Measurements from ENCODE around the gene DOK4. TPM values are rescaled to one million over a fixed set of nuclear protein-coding genes. Genes with fewer than 3 reads are reported as not detected.

DOK4 gene
- polyA plus RNA-seq, 4 donors, result 23.8 to 37.8 (median 28.2) TPM

DNA sequence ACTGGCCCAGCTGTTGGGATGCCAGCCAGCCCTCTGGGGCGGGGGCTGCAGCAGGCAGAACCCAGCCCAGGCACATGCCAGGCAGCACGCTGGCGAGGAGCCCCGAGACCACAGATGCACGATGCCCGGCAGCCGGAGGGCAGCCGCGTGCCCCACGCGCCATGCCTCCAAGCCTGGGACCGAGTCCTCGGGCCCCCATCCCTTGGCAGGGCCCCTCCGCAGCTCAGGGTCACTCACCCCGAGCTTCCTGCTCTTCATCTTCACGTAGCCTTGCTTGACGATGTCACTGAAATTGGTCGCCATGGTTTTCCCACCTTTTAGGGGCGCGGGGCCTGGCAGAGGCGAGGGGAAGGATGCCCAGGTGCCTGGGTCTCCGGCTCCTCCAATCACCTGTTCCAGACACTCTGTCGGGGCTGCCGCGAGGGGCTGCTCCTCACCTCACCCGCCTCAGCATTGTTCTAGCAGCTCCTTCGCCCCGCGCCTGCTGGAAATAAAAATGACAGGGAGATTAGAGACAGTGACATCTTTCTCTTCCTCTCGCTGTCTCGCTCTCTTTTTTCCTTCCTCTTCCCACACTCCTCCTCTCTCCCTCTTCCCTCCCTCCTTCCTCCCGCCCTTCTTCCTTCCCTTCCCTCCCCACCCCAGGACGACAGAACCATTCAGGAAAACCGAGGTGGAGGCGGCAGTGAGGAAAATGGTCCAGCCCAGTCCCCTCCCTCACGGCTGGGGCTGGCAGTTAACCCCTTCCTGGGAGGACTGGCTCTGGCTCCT, 6.9 kb downstream of the DOK4 start:
- no peak for DNase-seq (ENCODE audit: low read depth in 4 of 4, low spot score in 3 of 4)

DNA sequence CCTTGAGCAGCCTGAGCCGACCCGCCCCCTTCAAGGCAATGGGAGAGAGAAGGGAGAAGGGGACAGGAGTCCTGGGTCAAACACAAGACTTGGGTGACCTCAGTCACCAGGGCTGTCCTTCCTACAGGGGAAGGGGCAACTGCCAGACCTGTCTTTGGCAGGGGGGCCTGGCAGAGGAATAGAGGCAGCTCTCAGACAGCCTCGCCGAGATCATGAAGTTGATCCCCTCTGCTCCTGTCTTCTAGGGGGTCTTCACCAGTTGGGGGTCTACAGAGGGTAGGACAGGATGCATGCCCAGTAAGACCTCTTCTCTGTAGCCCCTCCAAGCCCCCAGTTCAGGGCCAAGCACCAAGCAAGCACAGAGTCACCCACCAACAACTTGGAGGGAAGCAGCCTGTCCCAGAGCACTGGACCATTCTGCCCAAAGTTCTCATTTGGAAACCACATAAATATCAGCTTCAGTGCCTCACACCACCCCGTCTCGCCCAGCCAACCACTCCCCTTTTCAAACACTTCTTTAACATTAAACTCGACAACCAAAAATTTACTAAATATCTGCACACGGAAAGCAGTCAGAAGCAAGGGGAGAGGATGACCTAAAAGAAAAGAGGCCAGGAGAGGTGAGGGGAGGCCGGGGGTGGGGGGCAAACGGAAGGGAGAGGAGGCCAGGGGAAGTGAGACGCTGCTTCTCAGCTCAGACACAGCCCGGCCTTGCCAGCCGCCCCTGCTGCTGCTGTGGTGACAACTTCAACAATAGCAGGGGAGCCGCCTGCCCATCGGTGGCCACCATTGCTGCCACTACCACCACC, 7.7 kb downstream of the DOK4 start:
- no peak for DNase-seq (ENCODE audit: low read depth in 4 of 4, low spot score in 3 of 4)

DNA sequence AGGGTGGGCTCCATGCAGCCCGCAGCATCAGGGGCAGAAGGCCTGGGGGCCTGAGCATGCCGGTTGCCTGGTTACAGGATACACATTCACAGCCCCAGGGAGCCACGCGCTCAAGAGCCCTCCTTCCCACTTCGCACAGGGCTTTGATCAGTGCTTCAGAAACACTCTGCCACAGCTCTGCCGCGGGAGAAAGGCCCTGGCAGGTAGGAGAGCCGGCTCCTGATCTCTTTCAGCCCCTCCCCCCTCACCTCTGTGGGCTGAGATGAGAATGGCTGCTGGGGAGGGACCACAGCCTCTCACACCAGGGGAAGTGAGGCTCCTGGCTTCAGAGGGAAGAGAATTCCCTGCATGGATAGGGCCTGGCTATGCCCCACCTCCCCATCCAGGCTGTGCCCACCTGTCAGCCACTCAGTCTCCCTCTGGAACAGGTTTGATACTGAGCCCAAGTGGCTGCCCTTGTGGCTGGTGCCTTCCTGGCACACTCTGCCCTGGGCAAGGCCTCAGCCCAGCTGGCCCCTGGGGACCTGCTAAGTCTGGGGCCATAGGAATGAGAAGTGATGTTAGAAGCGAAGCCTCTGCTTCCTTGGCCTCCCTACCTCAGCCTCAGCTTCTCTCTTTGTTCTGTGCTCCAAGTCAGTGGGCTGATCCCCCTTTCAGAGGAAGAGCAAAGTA, 8.6 kb downstream of the DOK4 start:
- no peak for DNase-seq (ENCODE audit: low read depth in 4 of 4, low spot score in 3 of 4)

DNA sequence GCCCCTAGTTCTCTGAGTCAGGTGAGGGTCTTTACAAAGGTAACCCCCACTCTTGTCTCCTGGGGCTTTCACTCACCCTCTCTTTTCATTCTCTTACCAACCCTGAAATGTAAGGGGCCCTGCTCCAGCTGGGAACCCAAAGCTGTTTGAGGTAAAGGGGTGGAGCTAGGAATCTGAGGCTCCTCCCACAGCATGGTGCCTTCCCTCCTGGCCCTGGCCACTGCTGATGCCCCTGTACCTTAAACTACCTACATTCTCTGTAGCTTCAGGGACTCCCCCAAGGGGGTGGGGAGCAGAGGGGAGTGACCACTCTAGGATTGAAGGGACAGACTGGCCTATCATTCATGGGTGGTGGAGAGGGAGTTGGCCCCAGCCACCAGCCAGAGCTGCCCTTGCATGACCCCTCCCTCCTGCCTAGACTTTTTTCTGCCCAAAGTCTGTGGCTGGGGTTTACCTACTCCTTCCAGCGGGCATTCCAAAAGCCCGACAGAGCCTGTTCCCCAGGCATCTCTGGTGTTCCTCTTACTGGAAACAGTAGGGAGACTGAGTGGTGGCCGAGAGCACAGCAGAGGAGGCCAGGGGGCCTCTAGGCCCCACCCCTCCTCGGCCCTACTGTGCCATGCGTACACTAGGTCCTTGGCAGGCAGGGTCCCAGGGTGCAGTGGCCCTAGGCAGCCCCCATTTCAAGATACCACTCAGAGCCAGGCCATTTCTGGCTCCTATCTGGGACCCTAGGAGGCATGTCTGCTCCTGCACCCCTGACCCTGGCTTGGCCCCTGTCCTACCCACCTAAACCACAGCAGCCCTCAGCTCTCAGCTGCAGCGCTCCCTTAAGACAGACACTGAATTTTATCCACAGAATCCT, 9.5 kb downstream of the DOK4 start:
- DNase-seq (ENCODE audit: low read depth in 4 of 4, low spot score in 3 of 4), result no peak

DNA sequence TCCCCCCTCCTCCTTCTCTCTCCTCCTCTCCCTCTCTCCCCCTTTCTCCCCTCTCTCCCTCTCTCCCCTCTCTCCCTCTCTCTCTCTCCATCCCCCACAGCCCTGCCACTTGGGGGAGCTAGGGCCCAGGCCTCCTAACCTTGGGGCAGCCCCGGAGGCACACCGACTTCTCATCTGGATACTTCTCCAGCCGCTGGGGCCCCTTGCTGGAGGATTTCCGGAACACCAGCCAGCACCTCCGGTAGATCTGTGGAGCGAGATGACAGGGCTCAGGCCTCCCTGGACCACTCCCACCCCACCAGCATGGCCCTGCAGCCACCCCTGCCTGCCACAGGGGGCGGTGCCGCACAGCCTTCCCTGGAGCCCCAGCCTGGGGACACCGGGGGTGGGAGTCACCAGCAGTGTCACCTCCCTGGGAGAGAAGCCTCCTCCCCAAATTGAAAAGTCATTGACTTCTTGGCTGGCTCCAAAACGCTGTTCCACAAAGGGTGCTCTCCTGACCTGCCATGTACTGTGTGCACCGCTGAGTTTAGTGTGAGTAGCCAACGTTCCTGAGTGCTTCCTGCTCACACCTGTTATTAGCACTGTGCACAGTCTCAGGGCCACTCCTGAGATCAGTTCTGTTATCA, 10.5 kb downstream of the DOK4 start:
- DNase-seq (ENCODE audit: low read depth in 4 of 4, low spot score in 3 of 4), result peak in 1 of 4 donors; percentile 44

DNA sequence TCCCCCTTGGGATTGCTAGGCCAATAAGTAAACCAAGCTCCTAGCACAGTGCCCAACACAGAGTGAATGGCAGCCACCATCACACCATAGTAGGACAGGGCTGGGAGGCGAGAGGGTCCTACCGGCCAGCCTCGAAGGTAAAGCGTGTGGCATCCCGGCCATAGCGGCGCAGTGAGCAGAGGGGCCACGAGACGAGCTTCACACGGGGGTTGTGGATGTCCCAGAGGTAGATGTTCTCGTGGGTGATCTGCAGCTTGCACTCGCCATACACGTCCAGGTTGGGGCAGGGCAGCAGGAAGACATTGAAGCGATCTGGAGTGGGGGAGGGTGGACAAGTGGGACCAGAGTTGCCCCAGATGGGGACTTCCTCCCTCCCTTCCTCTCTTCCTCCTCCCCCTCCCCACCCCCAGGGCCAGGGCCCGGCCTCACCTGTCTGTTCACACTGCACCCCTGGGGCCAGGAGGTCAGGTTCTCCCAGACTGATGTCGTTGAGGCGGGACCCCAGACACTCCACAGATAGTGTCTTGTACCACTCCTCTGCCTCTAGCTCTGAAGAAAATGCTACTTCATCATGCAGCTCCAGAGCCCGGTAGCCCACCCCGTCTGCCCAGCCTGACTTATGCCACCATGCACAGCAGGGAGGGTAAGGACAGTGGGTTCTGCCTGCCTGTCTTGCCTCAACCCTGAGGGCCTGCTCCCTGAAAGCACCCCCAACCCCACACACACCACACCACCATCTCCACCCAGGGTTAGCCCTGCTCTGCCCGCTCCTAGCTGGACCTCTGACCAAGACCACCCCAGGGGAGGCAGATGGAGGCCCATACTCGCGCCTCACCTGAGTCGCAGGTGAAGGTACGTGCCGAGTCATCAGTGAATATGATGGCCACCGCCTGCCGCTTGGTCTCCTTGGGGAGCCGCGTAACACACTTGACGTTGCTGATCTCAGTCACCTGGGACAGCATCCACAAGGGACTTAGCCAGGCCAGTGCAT, 11.3 kb downstream of the DOK4 start:
- no peak for DNase-seq (ENCODE audit: low read depth in 4 of 4, low spot score in 3 of 4)

DNA sequence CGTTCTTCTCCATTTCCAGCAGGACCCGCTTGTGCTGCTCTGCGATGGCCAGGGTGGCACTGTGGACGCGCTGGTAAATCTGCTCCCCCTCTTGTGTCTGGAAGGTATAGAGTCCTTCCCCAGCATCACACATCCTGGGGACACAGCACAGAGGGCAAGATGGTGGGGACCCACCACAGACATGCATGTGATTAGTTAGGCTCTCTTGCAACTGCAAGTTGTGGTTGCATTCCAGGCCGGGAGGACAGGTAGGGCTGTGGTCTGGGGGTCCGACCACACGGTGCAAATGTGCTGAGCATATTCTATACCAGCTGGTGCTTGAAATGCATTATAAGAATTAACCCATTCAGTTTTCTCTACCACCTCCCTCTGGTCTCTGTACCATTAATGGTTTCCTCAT, 12.4 kb downstream of the DOK4 start:
- no peak for DNase-seq (ENCODE audit: low read depth in 4 of 4, low spot score in 3 of 4)

DNA sequence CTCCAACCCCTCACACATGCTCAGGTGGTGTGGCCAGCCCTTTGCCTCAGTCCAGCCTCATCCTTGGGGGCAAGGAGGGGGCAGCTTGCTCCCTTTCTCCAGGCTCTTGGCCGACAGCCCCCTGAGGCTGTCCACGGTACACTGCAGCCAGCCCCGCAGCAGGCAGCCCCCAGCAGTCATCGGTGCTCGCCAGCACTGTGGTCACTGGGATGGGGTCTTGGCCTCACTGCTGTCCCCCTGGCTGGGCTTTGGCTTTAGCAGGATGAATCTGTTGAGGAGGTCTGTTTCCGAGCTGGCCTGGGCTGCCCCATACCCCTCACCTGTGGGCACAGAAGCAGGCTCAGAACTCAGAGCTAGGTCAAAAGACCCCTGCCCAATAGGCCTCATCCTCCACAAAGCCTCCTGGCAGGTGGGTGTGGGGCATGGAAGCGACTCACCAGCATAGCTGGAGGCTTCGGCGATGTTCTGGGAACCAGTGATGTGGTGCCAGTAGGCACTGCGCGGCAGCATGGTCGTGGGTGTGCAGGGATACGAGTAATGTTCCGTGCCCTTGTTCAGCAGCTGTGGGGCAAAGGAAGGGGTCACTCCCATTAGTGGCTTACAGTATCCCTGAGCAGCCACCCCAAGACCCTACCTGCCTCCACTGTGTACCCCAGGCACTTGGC, 13.0 kb downstream of the DOK4 start:
- DNase-seq (ENCODE audit: low read depth in 4 of 4, low spot score in 3 of 4), result no peak

DNA sequence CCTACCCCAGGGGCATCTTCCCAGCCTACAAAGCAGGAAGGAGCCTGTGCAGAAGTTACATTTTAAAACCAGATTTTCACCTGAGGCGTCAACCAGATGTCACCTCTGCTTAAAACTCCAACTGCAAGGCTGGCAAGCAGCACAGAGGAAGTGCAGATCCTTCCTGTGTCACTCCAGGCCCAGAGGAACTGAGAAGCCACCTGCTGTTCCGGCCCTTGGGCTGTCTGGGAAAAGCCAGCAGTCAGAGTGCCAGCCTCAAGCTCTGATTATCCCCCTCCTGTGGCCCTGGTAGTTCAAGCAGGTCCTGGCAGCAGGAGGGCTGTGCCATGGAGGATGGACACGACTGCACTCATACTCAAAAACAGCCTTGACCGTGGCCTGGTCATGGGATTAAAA, 13.6 kb downstream of the DOK4 start:
- no peak for DNase-seq (ENCODE audit: low read depth in 4 of 4, low spot score in 3 of 4)

DNA sequence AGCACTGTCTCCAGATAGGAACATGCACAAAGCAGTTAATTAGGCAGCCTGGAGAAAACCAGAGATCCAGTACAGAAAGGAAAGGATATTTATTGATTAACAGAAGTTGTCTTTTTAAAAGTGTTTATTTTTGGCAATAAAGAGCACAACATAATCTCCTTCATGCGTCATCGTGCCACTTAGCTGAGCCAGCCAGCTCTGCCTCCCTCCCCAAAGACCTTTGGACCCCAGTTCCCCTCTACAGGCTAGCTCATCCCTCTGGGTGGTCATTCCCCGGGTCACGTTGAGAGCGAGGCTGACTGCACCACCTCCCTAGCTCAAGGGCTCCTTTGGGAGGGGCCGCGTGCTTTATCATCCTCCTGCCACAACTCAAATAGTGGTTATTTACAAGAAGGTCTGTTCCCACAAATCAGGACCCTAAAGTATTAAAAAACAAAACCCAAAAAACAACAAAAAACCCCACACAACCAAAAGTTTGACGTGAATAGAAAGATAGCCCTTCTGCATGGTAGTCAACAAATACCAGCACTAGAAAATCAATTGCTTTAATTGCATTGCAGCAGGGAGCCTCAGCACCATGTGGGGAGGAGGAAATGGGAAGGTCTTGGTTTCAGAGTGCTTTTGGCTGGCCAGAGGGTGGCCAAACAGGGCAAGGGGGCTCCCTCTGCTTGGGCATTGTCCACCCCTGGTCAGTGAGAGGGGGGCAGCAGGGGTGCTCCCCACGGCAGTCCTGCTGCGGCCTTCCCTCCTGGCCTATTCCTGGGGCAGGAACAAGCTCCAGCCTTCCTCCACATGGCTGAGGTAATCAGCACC, 14.2 kb downstream of the DOK4 start:
- no peak for DNase-seq (ENCODE audit: low read depth in 4 of 4, low spot score in 3 of 4)

DNA sequence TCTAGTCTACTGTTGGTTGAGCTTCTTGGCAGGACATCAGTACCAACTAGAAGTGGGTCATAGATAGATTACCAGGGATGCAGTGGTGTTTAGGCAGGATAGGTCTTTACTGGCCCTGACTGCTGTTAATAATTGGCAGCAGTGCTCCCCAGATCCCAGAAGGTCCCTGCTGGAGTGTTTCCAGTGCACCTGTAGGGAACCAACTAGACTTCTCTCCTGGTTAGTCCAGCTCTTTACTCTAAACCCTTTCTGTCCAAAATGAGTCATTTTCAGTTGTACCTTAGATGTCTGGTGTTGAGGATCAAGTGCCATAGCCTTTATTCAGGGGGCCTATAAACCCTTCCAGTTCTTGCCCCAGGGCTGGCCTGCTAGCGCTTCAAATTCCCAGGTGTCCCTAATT, 15.1 kb downstream of the DOK4 start:
- no peak for DNase-seq (ENCODE audit: low read depth in 4 of 4, low spot score in 3 of 4)

DNA sequence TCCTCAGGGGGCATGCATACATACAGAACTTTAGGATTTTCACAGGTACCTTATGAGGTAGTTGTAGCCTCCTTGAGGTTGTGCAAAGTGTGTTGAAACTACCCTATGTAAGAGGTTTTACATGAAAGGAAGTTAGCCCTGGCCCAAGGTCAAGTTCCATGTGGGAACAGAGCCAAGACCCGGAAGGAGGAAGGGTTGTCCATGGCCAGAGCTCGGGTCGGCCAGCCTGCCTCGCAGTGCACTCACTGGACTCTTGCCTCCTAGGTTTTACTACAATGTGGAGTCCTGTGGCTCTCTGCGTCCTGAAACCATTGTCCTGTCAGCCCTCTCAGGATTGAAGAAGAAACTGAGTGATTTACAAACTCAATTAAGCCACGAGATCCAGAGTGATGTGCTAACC, 15.6 kb downstream of the DOK4 start:
- no peak for DNase-seq (ENCODE audit: low read depth in 4 of 4, low spot score in 3 of 4)

DNA sequence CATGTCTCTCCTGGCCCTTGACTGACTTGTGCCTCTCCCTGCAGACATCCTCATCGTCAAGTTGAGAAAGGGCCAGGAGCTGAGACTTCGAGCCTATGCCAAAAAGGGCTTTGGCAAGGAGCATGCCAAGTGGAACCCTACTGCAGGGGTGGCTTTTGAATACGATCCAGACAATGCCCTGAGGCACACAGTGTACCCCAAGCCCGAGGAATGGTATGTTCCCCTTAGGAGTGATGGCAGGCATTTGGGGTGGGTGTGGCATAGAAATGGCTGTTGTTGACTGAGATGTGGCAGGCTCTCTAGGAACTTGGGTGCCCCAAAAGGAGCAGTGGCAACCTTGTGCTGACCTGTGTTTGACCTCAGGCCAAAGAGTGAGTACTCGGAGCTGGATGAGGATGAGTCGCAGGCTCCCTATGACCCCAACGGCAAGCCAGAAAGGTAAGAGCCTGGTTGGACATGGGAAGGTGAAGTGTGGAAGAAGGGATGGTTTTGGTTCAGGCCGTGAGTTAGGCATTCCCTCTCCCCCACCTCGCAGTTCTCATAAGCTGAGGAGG, 16.3 kb downstream of the DOK4 start:
- DNase-seq (ENCODE audit: low read depth in 4 of 4, low spot score in 3 of 4), result no peak

DNA sequence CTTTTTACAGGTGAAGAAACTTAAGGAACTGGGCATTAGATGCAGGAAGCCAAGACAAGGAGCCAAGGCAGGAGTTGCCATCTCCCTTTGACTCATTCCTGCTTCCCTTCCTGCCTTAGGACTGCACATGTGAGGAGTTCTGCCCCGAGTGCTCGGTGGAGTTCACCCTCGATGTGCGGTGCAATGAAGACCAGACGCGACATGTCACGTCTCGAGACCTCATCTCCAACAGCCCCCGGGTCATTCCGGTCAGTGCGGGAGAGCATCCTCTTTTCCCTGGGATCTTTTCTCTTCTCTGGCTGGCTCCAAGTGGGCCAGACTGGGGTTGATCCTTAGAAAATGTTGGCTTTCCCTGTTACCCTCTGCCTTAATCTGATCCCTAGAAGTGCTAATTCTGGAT, 17.2 kb downstream of the DOK4 start:
- no peak for DNase-seq (ENCODE audit: low read depth in 4 of 4, low spot score in 3 of 4)

DNA sequence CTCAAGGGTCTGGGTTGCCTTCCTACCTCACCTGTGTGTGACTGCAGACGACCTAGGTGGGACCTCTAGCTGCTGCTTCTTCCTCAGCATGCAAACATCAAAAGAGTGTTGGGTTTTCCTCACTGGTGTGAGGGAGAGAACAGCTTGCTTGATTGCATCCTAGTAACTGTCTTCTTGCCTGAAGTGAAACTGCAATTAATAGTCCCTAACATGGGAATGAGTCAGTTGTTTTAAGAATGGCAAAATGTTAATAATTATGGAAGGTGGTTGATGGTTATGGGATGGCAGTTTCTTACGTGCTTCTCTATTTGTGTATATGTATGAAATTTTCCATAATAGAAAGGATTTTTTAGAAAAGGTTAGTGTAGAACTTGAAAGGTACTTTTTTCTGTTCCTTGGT, 17.9 kb downstream of the DOK4 start:
- no peak for DNase-seq (ENCODE audit: low read depth in 4 of 4, low spot score in 3 of 4)

DNA sequence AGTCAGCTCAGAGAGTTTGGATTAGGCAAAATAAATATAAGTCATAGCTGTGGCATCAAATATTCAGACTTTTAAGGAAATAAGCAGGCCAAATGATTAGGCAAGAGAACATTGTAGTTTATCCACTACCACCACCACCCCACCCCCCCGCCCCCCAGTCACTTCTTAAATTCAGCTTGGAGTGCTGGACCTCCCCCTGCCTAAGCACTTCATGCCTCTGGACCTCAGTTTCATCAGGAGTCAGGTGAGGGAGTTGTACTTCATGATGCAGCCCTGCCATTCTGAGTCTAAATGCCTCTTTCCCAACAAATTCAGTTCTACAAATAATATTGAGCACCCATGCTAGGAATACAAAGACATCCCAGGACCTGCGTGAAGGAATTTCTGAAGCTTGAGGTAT, 21.8 kb downstream of the DOK4 start:
- DNase-seq (ENCODE audit: low read depth in 4 of 4, low spot score in 3 of 4), result no peak

DNA sequence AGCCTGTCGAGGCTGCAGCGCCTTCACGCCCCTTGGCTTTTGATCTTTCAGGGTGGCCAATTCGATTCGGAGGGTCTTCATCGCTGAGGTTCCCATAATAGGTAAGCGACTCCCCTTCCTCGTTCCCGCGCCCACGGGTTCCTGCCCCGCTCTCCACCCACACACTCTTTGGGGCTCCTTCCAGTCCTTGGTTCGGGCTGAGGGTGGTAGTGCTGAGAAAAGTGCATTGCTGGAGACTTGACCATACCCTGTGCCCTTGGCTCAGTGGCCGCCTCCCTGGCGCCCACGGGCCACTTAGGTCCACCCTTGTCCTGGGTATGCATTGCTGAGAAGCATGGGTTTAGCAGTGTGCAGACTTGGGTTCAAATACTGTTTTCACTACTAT, 23.3 kb downstream of the DOK4 start:
- no peak for DNase-seq (ENCODE audit: low read depth in 4 of 4, low spot score in 3 of 4)
